Raji (cell line): ENCODE measurements around the gene FXN.

Experiments used
- POLR2A ChIP-seq: IDR thresholded peaks from 2 replicates; pipeline ENCODE4 v1.6.1; 2011; ENCODE audit warnings: low read depth, low read length, control low read depth; ENCODE audit not compliant: insufficient read depth

The FXN gene

GRCh38 chr9:69016191-69017096, 19.1 kb upstream of the FXN start:
- TF ChIP-seq POLR2A, result no peak

- TF ChIP-seq POLR2A, result no peak
Observed at GRCh38 chr9:69018737-69019136, 16.8 kb upstream of the FXN start.

GRCh38 chr9:69019808-69020207, 15.7 kb upstream of the FXN start:
- no peak for TF ChIP-seq POLR2A

GRCh38 chr9:69020301-69021145, 15.0 kb upstream of the FXN start:
- TF ChIP-seq POLR2A, result no peak

GRCh38 chr9:69023650-69024049, 11.9 kb upstream of the FXN start:
- TF ChIP-seq POLR2A, result no peak

- TF ChIP-seq POLR2A, result no peak
Observed at GRCh38 chr9:69027355-69028097, 8.0 kb upstream of the FXN start.

- no peak for TF ChIP-seq POLR2A
Observed at GRCh38 chr9:69028754-69029153, 6.8 kb upstream of the FXN start.

GRCh38 chr9:69029535-69029934, 6.0 kb upstream of the FXN start:
- no peak for TF ChIP-seq POLR2A

- no peak for TF ChIP-seq POLR2A
Observed at GRCh38 chr9:69030851-69031645, 4.5 kb upstream of the FXN start.

GRCh38 chr9:69034071-69034470, 1.5 kb upstream of the FXN start:
- no peak for TF ChIP-seq POLR2A

GRCh38 chr9:69036309-69036708, 757 bp downstream of the FXN start:
- no peak for TF ChIP-seq POLR2A

- TF ChIP-seq POLR2A, result no peak
Observed at GRCh38 chr9:69036799-69037198, 1.2 kb downstream of the FXN start.

GRCh38 chr9:69040646-69041045, 5.1 kb downstream of the FXN start:
- no peak for TF ChIP-seq POLR2A
